HG02610 (cell line): ENCODE results near the gene LILRA6.
"Not testable (repeated sequence)": the region's sequence is repeated elsewhere in the genome, so short reads cannot be mapped to it uniquely, and the experiment has no call there.

Source experiments
- ATAC-seq: cut with Tn5 transposase; IDR thresholded peaks from one replicate; pipeline ENCODE4 v1.9.1; 2021; ENCODE audit warnings: mild to moderate bottlenecking, moderate library complexity; ENCODE audit not compliant: unreplicated experiment

LILRA6 gene

DNA sequence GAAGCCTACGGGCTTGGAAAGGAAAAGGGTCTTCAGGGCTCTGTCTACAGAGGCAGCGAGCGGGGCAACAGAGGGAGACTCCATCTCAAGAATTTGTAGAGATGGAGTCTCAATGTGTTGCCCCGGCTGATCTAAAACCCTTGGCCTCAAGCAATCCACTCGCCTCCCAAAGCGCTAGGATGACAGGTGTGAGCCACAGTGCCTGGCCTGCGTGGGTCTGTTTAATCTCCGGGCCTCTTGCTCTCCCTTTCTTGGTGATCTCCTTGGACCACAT is 33.9 kb downstream of the LILRA6 start:
- ATAC-seq: no peak

DNA sequence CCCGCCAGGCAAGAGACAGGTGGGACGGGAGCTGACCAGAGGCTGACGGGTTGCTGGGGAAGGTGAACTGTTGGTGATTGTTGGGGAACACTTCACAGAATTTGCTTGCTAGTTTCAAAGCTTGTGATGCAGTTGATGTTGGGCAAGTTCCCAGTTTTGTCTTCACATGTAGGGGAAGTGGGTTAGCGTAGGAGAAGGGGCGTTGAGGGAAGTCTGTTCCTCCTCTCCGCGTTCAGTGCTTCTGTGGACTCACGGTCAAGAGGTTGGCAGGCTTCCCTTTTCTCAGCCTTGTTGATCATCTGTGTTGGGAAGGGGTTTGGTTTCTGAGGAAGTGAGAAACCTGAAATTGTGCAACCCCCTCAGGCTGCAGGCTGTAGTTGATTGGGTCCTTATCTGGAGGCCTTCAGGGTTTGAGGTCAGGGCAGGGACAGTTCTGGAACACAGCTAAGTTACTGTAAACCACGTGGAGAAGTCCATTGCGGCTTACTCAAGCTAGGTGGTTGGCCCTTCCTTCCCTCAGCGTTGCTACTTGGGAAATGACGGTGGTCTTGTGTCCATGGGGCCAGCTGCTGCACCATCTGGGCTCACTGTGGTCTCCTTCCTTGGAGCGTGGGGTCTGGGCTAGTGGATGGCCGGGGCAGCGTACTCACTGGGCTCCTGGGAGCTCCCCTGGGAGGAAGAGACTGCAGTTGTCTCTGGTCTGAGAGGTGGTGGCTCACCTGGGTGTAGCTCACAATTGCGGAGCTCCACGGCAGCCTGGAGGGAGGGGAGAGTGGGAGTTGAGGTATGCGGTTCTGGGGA is 34.4 kb downstream of the LILRA6 start:
- peak; percentile 44 for ATAC-seq

DNA sequence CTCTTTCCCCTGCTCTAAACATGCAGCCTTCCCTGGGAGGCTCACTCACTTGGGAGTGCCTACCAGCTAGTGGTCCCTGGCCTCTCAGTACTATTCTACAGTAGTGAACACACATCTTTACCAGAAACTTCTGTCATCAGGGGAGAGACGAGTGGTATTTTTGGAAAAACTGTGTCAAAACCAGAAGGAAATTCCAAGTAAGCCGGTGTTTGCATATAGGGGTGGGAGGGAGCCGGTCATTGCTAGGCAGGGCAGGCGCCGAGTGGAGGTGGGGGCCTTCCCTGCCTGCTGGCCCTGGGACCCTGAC is 35.0 kb downstream of the LILRA6 start:
- ATAC-seq: peak; percentile 1

DNA sequence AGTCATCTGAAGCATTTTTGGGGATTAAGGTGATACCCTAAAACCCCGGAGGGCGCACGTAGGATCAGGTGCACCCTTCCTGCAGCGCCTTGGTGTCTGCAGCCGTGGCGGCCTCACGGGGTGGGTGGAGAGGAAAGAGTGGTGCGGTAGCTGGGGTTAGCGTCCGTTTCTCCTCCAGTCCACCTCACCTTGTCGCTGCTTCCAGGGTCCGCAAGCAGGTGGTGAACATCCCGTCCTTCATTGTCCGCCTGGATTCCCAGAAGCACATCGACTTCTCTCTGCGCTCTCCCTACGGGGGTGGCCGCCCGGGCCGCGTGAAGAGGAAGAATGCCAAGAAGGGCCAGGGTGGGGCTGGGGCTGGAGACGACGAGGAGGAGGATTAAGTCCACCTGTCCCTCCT is 35.4 kb downstream of the LILRA6 start:
- ATAC-seq: not testable (repeated sequence)

DNA sequence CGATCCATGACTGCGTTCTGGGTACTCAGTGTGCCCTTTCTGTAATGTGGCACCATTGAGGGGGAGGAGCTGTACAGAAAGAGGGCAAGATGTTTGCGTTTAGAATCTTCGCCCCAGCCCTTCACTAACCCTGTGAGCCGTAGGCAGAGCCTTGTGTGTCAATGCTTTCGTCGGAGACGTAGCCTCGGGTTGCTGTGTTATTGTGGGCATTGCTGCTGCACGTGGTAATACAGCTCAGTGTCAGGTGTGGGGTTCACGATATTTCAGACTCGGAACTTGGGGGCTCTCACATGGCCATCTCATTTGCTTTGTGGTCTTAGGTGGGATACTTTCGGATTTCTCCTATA is 35.8 kb downstream of the LILRA6 start:
- no peak for ATAC-seq

DNA sequence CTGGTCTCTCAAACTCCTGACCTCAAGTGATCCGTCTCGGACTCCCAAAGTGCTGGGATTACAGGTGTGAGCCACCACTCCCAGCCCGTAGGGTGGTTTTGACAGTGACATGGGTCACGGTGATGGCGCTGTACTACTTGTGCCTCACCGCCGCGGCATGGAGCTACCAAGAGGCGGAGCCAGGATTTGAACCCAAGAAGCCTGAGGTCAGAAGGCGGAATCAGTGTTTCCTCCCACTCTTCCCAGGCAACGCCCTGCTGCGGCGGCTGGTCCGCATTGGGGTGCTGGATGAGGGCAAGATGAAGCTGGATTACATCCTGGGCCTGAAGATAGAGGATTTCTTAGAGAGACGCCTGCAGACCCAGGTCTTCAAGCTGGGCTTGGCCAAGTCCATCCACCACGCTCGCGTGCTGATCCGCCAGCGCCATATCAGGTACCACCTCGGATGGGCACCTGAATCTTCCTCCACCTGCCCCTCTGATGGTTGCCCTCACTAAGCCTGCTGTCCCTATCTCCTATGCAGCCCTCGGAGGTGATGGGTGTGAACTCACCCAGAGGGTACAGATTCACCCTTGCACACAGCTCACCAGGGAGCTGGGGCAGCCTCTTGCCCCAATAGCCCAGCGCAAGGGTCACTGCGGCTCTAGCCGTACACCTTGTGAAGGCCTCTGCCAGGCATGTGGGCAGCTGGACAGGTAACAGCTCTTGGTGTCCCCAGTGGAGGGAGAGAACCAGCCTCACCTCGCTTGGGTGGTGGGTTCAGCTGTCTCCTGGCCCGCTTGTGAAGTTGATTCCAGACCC is 36.4 kb downstream of the LILRA6 start:
- ATAC-seq: no peak

DNA sequence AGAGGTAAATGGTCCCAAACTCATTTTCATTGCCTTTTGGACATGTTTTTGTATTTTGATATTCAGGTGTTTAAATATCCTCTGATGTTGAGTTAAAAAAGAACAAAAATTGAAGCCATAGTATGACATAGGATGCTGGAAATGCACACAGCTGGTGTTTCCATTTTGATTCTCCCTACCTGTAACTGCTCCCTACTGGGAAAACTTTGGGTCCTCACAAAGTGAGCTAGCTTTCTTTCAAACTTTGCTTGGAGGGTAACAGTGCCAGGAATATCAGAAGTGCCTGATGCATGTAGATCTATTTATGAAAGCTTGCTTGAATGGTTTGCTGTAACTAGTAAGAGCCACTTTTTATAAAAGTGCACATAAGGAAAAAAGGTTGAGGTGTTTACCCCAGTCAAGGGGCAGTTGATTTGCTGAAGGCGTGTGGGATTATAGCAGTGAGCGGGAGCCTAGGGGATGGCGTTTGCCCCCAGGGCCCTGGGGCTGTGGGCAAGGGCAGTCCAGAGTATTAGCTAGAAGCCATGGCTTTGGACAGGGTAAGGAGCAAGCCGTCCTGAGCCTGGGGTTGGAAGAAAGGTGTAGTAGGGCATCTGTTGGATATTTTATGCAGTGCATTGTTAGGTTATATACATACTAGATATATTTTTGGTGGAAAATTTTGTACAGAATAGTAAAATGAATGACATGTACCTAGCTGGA is 37.7 kb downstream of the LILRA6 start:
- no peak for ATAC-seq

DNA sequence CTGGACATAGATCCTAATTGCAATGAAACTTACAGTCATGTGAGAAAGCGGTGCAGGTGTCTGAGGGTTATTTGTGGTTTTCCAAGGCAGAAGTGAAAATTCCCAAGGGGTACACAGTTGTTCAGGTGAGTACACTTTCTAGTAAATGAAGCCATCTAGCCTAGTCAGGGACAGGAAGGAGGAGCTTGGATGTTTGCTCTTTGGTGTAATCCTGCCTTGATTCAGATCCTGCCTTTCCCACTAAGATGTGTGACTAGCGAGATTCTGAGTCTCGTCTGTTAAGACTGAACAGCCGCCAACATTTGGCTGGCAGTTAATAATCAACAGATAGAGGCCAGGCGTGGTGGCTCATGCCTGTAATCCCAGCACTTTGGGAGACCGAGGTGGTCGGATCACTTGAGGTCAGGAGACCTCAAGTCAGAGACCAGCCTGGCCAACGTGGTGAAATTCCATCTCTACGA is 39.4 kb downstream of the LILRA6 start:
- ATAC-seq: no peak

DNA sequence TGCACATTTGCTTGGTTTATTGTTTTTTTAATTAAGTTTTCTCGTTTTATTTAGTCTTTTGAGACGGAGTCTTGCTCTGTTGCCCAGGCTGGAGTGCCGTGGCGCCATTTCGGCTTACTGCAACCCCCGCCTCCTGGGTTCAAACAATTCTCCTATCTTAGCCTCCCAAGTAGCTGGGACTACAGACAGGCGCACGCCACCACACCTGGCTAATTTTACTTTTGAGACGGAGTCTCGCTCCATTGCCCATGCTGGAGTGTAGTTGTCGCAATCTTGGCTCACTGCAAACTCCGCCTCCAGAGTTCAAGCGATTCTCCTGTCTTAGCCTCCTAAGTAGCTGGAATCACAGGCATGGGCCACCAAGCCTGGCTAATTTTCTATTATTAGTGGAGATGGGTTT is 40.6 kb downstream of the LILRA6 start:
- ATAC-seq: no peak

DNA sequence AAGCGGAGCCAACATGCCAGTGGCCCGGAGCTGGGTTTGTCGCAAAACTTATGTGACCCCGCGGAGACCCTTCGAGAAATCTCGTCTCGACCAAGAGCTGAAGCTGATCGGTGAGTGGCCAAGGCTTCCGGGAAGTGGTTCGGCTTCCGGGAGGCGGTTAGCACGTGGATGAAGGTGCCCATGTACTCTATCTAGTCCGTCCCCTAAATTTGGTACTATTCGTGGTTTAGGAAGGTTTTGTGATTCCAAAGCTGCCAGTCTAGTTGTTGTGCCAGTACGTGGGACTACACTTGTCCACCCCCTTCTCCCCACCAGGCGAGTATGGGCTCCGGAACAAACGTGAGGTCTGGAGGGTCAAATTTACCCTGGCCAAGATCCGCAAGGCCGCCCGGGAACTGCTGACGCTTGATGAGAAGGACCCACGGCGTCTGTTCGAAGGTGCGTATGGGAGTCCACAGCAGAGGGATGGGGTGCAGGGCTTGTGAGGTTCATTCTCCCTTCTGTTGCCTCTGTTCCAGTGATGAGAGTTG is 41.4 kb downstream of the LILRA6 start:
- ATAC-seq: no peak

DNA sequence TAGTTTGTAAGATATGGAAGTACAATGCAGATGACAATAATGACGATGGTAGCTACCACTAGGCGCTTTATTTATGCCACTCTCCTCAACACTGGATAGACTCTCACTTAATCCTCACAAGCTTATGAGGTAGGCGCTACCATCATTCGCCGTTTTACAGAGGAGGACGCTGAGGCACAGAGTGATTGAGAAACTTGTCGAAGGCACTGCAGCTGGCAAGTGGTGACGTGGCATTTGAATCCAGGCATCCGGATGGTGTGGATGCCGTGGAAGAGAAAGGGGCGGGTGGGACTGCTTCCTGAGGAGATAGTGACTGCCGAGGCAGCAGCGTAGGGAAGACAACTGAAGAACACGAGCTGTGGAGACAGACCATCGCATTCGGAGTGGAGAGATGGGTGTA is 43.2 kb downstream of the LILRA6 start:
- ATAC-seq: no peak

DNA sequence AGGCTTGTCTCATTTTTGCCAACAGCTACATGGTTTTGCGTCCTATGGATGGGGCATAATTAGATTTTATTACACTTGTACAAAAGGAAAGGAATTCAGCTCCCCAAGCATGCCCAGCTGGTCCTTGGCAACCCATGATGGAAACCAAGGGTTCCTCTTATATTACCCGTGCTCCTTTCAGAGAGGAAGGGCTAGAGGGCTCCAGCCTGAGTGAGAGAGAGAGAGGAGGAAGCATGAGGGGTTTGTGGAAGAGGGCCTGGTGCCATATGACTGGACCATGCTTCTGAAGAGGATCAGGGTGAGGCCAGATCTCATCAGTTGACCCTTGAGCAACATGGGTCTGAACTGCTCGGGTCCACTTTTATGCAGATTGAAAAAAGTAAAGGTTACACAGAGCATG is 45.5 kb downstream of the LILRA6 start:
- ATAC-seq: no peak

DNA sequence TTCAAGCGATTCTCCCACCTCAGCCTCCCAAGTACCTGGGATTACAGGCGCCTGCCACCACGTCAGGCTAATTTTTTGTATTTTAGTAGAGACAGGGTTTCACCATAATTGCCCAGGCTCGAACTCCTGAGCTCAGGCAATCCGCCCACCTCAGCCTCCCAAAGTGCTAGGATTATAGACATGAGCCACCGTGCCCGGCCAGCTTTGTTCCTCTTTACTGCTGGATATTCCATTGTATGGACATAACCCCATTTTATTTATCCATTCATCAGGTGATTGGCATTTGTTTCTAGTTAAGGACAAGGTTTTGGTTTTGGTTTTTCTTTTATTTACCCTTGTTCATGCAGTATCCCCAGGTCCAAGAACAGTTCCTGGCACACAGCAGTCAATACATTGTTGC is 46.1 kb downstream of the LILRA6 start:
- no peak for ATAC-seq

DNA sequence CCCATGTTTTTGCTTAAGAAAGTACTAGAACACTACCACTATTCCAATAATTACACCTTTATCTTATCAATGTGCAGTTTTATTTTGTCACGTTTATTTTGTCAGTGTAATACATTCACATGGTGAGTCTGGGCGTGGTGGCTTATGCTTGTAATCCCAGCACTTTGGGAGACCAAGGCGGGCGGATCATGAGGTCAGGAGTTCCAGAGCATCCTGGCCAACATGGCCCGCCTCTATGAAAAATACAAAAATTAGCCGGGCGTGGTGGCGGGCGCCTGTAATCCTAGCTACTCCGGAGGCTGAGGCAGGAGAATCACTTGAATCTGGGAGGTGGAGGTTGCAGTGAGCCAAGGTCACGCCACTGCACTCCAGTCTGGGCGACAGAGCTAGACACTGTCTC is 48.1 kb downstream of the LILRA6 start:
- ATAC-seq: not testable (repeated sequence)

DNA sequence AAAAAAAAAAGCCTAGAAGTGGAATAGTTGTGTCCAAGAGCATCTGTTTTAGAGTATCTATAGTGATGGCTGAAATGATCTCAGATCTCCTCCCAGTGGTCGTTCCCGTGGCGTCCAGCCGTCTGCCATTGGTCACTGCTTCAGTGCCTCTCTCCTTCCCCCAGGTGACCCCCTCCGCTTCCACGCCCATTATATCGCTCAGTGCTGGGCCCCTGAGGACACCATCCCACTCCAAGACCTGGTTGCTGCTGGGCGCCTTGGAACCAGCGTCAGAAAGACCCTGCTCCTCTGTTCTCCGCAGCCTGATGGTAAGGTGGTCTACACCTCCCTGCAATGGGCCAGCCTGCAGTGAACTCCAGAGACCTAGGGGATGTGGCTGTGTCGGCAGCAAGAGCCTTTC is 49.6 kb downstream of the LILRA6 start:
- no peak for ATAC-seq

DNA sequence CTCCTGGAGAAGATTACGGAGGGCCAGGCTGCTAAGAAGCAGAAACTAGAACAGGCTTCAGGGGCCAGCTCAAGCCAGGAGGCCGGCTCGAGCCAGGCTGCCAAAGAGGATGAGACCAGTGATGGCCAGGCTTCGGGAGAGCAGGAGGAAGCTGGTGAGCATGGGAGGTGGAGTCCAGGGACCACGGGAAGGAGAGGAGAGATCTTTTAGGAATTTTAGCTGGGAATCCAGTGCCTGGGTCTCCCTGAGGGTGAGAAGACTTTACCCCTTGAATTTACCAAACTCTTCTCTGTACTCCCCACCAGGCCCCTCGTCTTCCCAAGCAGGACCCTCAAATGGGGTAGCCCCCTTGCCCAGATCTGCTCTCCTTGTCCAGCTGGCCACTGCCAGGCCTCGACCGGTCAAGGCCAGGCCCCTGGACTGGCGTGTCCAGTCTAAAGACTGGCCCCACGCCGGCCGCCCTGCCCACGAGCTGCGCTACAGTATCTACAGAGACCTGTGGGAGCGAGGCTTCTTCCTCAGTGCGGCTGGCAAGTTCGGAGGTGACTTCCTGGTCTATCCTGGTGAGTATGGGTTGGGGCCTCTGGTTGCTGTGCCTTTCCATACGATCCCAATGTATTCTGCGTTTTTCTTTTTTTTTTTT is 50.7 kb downstream of the LILRA6 start:
- ATAC-seq: no peak

DNA sequence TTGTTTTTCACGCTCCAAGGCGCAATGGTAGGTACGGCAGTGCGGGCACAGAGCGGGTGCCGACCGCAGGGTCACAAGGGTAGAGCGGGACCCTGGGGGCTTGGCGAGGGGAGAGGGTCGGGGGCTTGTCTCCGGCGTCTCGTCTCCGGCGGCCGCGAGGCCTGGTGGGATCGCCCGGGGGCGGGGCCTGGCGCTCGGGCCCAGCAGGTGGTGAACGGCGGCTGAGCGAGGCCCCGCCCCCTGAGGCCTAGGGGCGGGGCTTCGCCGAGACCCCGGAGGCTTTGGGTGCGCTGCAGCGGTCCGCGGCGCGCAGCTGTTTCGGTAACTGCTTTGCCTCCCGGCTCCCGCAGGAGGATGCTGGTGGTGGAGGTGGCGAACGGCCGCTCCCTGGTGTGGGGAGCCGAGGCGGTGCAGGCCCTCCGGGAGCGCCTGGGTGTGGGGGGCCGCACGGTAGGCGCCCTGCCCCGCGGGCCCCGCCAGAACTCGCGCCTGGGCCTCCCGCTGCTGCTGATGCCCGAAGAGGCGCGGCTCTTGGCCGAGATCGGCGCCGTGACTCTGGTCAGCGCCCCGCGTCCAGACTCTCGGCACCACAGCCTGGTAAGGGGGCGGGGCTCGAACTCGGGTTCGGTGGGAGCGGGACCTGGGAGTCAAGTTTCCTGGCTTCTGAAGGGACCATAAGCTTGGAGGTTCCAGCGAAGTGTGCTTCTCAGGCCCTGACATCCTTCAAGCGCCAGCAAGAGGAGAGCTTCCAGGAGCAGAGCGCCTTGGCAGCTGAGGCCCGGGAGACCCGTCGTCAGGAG is 51.4 kb downstream of the LILRA6 start, which contains the start of gene TSEN34:
Gene TSEN34 (plus strand): TSS at position 298 of the 800 bp plus-strand sequence. CDS start 57 bp downstream, at position 355.
- peak; percentile 29 for ATAC-seq

DNA sequence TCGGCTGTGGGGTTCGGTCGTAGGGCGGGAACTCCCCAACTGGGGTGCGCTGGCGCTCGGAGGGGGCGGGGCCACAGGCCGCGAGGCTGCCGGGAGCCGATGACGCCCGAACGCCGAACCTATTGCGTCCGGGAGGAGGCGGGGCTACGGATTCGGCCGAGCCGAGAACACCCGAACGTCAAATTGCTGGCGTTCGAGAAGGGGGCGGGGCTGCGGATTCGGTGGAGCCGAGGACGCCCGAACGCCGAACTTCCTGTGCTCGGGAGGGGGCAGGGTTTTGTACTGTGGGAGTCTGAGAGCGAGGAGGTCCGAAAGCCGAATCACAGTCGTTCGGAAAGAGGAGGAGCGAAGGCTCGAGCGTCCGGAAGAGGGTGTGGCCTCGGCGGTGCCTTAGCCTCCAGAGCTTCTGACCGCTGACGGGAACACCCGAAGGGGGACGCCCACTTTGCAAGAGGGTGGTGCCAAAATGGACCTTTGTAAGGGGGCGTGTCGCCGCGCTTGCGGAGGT is 52.0 kb downstream of the LILRA6 start:
- ATAC-seq: peak; percentile 49

DNA sequence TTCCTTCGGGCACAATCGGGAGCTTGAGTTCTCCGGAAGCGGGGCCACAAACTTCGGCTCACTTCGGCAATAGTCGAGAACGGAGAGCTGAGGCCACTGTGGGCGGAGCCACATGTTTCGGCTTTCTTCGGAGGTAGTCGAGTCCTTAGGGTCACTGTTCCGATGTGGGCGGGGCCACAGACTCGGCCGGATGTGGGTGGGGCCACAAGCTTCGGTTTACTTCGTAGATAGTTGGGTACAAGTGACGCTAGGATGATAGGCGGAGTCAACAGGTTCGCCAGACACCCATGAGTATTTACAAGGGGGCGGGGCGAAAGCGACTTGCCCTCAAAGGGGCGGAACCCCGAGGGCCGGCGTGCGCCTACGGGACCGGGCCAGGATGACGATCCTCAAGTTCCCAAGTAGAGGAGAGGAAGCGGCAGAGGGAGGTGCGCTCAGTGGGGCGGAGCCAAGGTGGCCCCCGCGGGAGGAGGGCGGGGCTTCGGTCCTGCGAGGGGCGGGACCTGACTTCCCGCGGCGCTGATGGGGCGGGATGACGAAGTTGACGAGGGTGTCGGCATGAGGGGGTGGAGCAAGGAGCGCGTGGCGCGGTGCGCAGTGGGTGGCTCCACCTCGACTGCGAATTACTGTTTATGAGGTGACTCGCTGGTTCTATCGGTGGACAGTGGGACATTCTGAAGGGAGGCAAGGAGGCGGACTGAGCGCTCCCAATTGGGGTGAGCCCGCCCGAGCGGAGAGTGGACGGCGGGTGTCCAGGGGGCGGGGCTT is 52.7 kb downstream of the LILRA6 start:
- ATAC-seq: peak; percentile 48
